SK-N-MC (cell line): ENCODE results near the gene C17orf107.

Experiments
- EZH2 ChIP-seq: fragments of 200-600 bp; sonication (generic); IDR thresholded peaks from one replicate; pipeline ENCODE4 v1.6.1; 2017; ENCODE audit warnings: antibody characterized with exemption
- FOXP2 ChIP-seq: optimal IDR thresholded peaks from 2 replicates; pipeline ENCODE3; 2011; ENCODE audit warnings: mild to moderate bottlenecking, moderate library complexity; ENCODE audit not compliant: insufficient read depth; ENCODE audit errors: extremely low read length, control extremely low read depth
- POLR2AphosphoS5 ChIP-seq: IDR thresholded peaks from 2 replicates; pipeline ENCODE4 v1.6.1; 2012; ENCODE audit warnings: mild to moderate bottlenecking, low read depth, low read length, borderline replicate concordance

DNA sequence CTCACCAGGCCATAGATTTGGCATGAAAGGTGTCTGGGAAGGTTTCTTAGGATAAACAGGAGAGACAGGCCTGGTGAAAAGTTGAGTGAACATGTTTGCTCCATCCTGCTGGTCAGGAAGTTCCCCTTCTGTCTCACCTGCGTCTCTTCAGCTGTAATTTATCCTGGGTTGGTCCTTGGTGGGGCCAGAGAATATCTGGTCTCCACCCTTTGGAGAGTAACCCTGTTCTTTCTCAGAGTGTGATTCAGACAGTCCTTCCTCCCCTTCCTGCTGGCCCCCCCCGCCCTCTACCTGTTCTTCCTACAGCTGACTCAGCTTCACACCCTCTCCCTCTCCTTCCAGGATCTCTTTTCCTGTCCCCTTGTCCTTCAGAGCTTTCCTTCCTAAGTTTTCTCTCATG is 49.1 kb upstream of the C17orf107 start:
- TF ChIP-seq POLR2AphosphoS5 (no peak), FOXP2 (no peak), EZH2 (no peak)
